Measurements from ENCODE around the gene HRCT1.

Gene HRCT1

GRCh38 chr9:35907711-35908503 lies 1.9 kb downstream of the HRCT1 start:
- peak overlapping the region; percentile 25; the same call in 1 of the 2 replicates for H3K4me3 ChIP-seq (ENCODE audit: low read depth, low read length)

DNA sequence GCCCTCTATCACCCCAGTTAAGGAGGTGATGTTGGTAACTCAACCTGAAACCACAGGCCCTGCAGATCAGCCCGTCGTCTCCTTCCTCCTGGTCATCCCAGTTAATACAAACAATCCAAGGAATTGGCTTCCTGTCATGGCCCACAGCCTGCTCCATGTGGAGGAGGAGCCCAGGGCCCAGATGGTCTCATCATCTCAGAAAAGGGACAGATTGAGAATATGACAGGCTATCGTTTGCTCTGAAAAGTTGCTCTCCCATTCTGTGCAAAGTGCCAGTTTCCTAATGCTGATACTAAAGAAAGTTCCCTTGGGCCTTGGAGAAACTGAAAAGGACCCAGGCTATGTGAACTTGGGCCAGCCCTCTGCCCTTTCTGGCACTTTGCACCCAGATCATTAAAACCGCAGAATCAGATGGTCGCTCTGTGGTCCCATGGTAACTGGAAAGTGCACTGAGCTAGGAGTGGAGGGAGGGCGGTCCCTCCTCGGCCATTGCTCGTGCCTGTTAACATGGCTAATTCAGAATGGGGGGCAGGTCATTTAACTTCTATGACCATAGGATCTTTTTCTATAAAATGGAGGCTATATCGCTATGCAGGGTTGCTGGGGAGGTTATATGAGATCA lies 2.6 kb downstream of the HRCT1 start:
- 0 out of 2 replicates have a peak overlapping the region, but pooled peaks have one; percentile 25 for H3K4me3 ChIP-seq (ENCODE audit: low read depth, low read length)
- TF ChIP-seq CTCF (IDR thresholded peaks at IDR 0.05; ENCODE audit: low read depth, low read length), result no peak

More at GRCh38 chr9:35907711-35908503, 1.9 kb downstream of the HRCT1 start:
- TF ChIP-seq CTCF (IDR thresholded peaks at IDR 0.05; ENCODE audit: low read depth, low read length), result no peak

DNA sequence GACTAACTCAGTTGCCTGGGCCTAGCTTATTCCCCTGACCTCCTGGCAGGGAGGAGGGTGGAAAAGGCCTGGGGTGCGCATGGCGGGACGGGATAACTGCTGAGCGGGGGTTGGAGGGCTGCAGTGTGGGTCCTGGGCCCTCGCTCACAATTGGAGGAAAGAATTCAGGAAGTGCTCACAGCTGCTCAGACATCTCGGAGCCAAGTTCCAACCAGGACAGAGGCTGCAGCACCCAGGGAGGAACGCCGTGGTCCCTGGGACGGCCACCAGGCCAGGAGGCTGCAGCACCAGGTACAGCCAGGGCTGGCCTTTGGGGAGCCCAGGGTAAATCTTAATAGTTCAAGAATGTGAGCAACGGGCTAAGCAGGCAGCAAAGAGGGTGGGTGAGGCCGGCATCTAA lies 3.3 kb downstream of the HRCT1 start, which contains the start of gene SPAAR:
Gene SPAAR, plus strand, starts transcription at position 217 of the 400 bp plus-strand sequence. CDS start 974 bp downstream, outside the sequence.
- TF ChIP-seq CTCF (IDR thresholded peaks at IDR 0.05; ENCODE audit: low read depth, low read length), result no peak
- 0 out of 2 replicates have a peak within 1 kb of the TSS, but pooled peaks have one; percentile 25 for H3K4me3 ChIP-seq (ENCODE audit: low read depth, low read length)

- H3K4me3 ChIP-seq (ENCODE audit: low read depth, low read length), result no peak overlapping the region
- TF ChIP-seq CTCF (IDR thresholded peaks at IDR 0.05; ENCODE audit: low read depth, low read length), result no peak
These were observed 3.9 kb downstream of the HRCT1 start for GRCh38 chr9:35909687-35910612.

DNA sequence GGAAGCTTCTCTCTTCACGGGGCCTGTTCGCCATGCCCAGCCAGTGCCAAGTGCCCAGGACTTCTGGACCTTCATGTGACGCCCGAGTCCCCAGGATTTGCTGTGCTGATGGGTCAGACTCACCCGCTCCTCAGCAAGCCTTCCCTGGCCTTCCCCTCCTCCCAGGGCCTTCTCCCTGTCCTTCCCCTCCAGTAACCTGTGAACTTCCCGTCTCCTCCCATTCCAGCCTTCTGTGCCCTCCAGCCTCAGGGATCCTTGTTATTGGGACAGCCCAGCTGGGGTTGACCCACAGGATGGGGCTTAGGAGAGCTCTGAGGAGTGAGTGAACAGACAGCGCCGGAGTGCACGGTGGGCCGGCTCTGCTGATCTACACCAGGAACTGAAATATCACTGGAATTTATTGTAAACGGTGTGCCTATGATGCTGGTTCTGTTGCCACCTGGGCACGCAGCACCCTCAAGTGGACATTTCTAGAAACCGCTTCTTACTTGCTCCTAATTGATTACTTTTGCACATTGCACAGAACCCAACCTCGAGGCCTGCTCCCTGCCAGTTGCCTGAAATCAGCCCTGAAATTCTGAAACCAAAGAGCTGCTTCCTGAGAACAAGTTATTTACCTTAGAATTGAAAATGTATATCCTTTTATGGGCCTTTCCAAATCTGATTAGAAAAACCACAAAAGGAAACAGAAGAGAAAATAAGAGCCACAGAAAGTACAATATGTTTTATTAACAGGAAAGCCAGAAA lies 4.8 kb downstream of the HRCT1 start:
- no peak overlapping the region for H3K4me3 ChIP-seq (ENCODE audit: low read depth, low read length)
- TF ChIP-seq CTCF (IDR thresholded peaks at IDR 0.05; ENCODE audit: low read depth, low read length), result peak; percentile 46

DNA sequence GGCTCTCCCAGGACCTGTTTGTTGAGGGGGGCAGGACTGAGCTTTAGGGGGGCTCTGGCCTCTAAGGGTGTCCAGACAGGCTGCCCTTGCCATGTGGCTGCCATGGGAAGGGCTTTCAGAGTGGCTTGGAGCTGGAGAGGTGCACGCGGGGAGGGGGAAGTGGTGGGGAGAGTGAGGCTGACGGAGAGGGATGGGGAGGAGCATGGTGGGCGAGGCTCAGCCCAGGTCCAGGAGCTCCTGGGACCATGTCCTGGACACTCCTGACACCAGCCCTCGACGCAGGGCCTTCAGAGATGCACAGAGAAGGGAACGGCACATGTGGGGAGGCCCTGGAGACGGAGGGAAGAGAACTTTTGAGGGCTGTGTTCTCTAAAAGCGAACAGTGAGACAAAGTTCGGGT lies 5.7 kb downstream of the HRCT1 start:
- TF ChIP-seq CTCF (IDR thresholded peaks at IDR 0.05; ENCODE audit: low read depth, low read length), result no peak
- no peak overlapping the region for H3K4me3 ChIP-seq (ENCODE audit: low read depth, low read length)
